ENCODE results near the gene TRMT61A. TPM values are rescaled to one million over a fixed set of nuclear protein-coding genes. Genes with fewer than 3 reads are reported as not detected.

The TRMT61A gene
- total and polyA plus RNA-seq, 2 donors (not counting 3 experiments of a cell fraction or from before 2014, with no cell fraction given), result 6.8 to 10.6 TPM

DNA sequence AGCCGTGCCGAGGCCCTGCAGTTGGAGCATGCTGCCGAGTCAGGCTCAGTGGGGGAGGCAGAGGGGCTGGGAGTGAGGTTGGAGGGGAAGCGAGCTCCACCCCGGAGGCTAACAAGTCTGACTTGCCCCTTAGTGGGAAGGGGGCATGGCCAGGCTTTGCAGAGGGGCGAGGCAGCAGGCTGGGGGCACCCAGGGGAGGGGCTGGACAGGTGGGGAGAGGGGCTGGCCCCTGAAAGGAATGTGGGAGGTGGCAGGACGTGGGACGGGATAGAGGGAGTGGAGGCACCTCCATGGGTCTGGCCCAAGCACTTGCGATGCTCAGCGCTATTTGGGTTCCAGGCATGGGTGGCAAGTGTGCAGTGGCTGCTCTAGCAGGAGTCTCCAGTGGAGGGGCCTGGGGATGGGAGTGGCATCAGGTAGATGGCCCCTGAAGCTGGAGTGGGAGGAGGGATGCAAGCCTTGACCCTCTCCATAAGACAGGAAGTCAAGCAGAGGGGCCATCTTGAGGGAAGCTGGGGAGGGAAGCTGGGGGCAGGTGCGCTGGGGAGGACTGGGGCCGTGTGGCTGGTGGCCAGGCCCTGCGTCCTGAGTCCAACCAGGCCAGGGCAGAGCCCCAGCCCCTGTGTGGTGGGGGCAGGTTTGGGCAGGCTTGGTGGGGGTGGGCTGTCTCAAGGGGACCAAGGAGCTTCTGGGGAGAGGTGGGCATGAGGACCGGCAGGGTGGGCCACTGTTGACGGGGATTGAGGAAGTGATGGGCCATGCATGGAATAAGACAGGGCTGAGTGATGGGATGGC is 2.6 kb downstream of the TRMT61A start:
- ChIA-PET POLR2A (no interaction called here), CTCF (interaction anchor here (1.1 to 5.5 kb wide), 4 partner anchors 10 to 16 kb away, joined by 3 to 49 read pairs (median 18); no protein-coding TSS in a partner anchor)
- DNase-seq (ENCODE audit: low read depth, low spot score), result no peak
- FAIRE-seq, result no peak
- Histone ChIP-seq H3K4me1 (ENCODE audit: control insufficient read depth, extremely low read depth, insufficient read depth, low read length) (peaks cover 8% of the 10 kb centered on the region), H3K27ac (ENCODE audit: insufficient read depth, low read depth, low read length) (no peak overlapping the region), H3K9me1 (replicated peaks; ENCODE audit: control insufficient read depth, extremely low read depth, insufficient read depth, low read length) (no peaks in the 10 kb centered on the region), H2AFZ (ENCODE audit: low read depth, low read length) (no peak overlapping the region), H3K79me2 (ENCODE audit: control insufficient read depth, insufficient read depth, low read length) (peaks cover 21% of the 10 kb centered on the region), H4K20me1 (replicated peaks; ENCODE audit: control insufficient read depth, extremely low read depth, insufficient read depth, low read length) (no peaks in the 10 kb centered on the region), H3K27me3 (ENCODE audit: control insufficient read depth in 2 of 2, insufficient read depth in 2 of 2, low read length in 2 of 2) (no peaks in the 10 kb centered on the region), H3K9ac (replicated peaks; ENCODE audit: extremely low read depth, insufficient read depth, low read length) (no peak overlapping the region), H3K4me3 (replicated peaks in 1 of 3; ENCODE audit: insufficient read depth in 1 of 3, low read depth in 1 of 3, low read length in 3 of 3) (no peak overlapping the region), H3K4me2 (ENCODE audit: insufficient read depth, low read length) (no peak overlapping the region), H3K9me3 (replicated peaks; ENCODE audit: control insufficient read depth, insufficient read depth, low read length) (no peaks in the 10 kb centered on the region), H3K36me3 (ENCODE audit: control insufficient read depth in 2 of 2, extremely low read depth in 1 of 2, insufficient read depth in 2 of 2, low read length in 2 of 2) (peaks cover 0 to 2% of the 10 kb centered on the region in 2 experiments)
- intact Hi-C loops (cut with micrococcal nuclease) (no loop called here), dilution Hi-C loops (cut with MboI; ENCODE audit: extremely low pct_ligation_motif_present, low sequenced_read_pairs) (no loop called here)
- TF ChIP-seq JUN (IDR thresholded peaks at IDR 0.05; ENCODE audit: borderline replicate concordance, insufficient read depth, insufficient read length, low read depth) (no peak), POLR2AphosphoS5 (IDR thresholded peaks at IDR 0.05; ENCODE audit: insufficient read depth, low read depth, low read length) (no peak), GATA2 (IDR thresholded peaks at IDR 0.05; ENCODE audit: insufficient read depth, insufficient read length, low read depth, low read length) (no peak), EZH2 (IDR thresholded peaks at IDR 0.05; ENCODE audit: borderline replicate concordance, low read depth, low read length, severe bottlenecking) (no peak), FOS (IDR thresholded peaks at IDR 0.05; ENCODE audit: borderline replicate concordance, insufficient read depth, low read length) (no peak), MYC (IDR thresholded peaks at IDR 0.05; ENCODE audit: low read depth, low read length) (no peak), POLR2A (IDR thresholded peaks at IDR 0.05; ENCODE audit: low read depth, low read length) (no peak)
- TF ChIP-seq, protein P1, sequence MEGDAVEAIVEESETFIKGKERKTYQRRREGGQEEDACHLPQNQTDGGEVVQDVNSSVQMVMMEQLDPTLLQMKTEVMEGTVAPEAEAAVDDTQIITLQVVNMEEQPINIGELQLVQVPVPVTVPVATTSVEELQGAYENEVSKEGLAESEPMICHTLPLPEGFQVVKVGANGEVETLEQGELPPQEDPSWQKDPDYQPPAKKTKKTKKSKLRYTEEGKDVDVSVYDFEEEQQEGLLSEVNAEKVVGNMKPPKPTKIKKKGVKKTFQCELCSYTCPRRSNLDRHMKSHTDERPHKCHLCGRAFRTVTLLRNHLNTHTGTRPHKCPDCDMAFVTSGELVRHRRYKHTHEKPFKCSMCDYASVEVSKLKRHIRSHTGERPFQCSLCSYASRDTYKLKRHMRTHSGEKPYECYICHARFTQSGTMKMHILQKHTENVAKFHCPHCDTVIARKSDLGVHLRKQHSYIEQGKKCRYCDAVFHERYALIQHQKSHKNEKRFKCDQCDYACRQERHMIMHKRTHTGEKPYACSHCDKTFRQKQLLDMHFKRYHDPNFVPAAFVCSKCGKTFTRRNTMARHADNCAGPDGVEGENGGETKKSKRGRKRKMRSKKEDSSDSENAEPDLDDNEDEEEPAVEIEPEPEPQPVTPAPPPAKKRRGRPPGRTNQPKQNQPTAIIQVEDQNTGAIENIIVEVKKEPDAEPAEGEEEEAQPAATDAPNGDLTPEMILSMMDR (IDR thresholded peaks at IDR 0.05; ENCODE audit: extremely low read depth in 1 of 2, insufficient read depth in 1 of 2, low read depth in 1 of 2, low read length in 2 of 2), result no peak
- TF ChIP-seq, protein P2, sequence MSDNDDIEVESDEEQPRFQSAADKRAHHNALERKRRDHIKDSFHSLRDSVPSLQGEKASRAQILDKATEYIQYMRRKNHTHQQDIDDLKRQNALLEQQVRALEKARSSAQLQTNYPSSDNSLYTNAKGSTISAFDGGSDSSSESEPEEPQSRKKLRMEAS (IDR thresholded peaks at IDR 0.05; ENCODE audit: insufficient read depth, insufficient read length), result no peak
- no TSS peak for BruUV-seq (replicated peaks)
